Activated CD4-positive, alpha-beta T cell treated with anti-CD3 and anti-CD28 coated beads, Interleukin-2, amount 50 U/mL, for 1 hour (primary cell): Measurements from ENCODE around the gene COX8C.
A peak's percentile ranks its signal among the peaks of the same experiment; 100 is the strongest.
"Not testable (repeated sequence)": the region's sequence is repeated elsewhere in the genome, so short reads cannot be mapped to it uniquely, and the experiment has no call there.

Source experiments
- DNase-seq: peaks from one replicate; pipeline ENCODE4 v3.0.0-alpha.2; 2020

The COX8C gene

GRCh38 chr14:93322929-93323599, 23.9 kb upstream of the COX8C start:
- no peak for DNase-seq

GRCh38 chr14:93323600-93324174, 23.3 kb upstream of the COX8C start:
- DNase-seq, result no peak

GRCh38 chr14:93326196-93326595, 20.8 kb upstream of the COX8C start:
- no peak for DNase-seq

GRCh38 chr14:93328546-93328945, 18.4 kb upstream of the COX8C start:
- DNase-seq, result no peak

GRCh38 chr14:93329965-93330608, 16.9 kb upstream of the COX8C start:
- DNase-seq, result no peak

- DNase-seq, result no peak
Measured at GRCh38 chr14:93330609-93331000, 16.4 kb upstream of the COX8C start.

- no peak for DNase-seq
Measured at GRCh38 chr14:93331002-93331727, 15.8 kb upstream of the COX8C start.

GRCh38 chr14:93331728-93332396, 15.1 kb upstream of the COX8C start:
- DNase-seq, result no peak

- peak; percentile 21 for DNase-seq
Measured at GRCh38 chr14:93332397-93332852, 14.6 kb upstream of the COX8C start.

- DNase-seq, result peak; percentile 92
Measured at GRCh38 chr14:93332853-93333630, 13.9 kb upstream of the COX8C start, which contains the start of gene BTBD7. BTBD7 (minus strand) TSS chr14:93333036; CDS start chr14:93296051, 36,985 bp downstream.

- DNase-seq, result no peak
Measured at GRCh38 chr14:93333631-93334103, 13.3 kb upstream of the COX8C start.

GRCh38 chr14:93337143-93337753, 9.7 kb upstream of the COX8C start:
- DNase-seq, result no peak

GRCh38 chr14:93337884-93338283, 9.1 kb upstream of the COX8C start:
- DNase-seq, result no peak

- no peak for DNase-seq
Measured at GRCh38 chr14:93343266-93343665, 3.7 kb upstream of the COX8C start.

- DNase-seq, result no peak
Measured at GRCh38 chr14:93343797-93344196, 3.2 kb upstream of the COX8C start.

GRCh38 chr14:93347850-93348249, 868 bp downstream of the COX8C start:
- DNase-seq, result no peak

- no peak for DNase-seq
Measured at GRCh38 chr14:93348292-93348691, 1.3 kb downstream of the COX8C start.

- DNase-seq, result not testable (repeated sequence)
Measured at GRCh38 chr14:93354873-93355272, 7.9 kb downstream of the COX8C start.

GRCh38 chr14:93368996-93369712, 22.2 kb downstream of the COX8C start:
- no peak for DNase-seq

GRCh38 chr14:93369713-93370266, 22.8 kb downstream of the COX8C start:
- DNase-seq, result no peak
